Spinal cord (tissue), 10 donors: ENCODE results near the gene GRAMD2A. TPM values are rescaled to one million over a fixed set of nuclear protein-coding genes. Genes with fewer than 3 reads are reported as not detected.
A peak's percentile ranks its signal among the peaks of the same experiment; 100 is the strongest.

Experiments used
- DNase-seq, 6 donors: peaks; one replicate each; pipeline versions ENCODE4 v3.0.0 to v3.0.0-alpha.2; 2013 to 2015; ENCODE audit warnings: low spot score in 6 of 6, low read depth in 4 of 6
- H3K27ac ChIP-seq: one replicate; pipeline ENCODE4 v1.5.1; 2013; ENCODE audit warnings: low read depth, low read length, control low read depth
- H3K27me3 ChIP-seq: one replicate; pipeline ENCODE4 v1.6.1; 2013; ENCODE audit warnings: low read length; ENCODE audit not compliant: control insufficient read depth, insufficient read depth
- H3K36me3 ChIP-seq: one replicate; pipeline ENCODE4 v1.6.1; 2013; ENCODE audit warnings: low read length; ENCODE audit not compliant: control insufficient read depth, insufficient read depth
- H3K4me1 ChIP-seq: one replicate; pipeline ENCODE4 v1.6.1; 2013; ENCODE audit warnings: low read length; ENCODE audit not compliant: control insufficient read depth, insufficient read depth
- H3K4me3 ChIP-seq: one replicate; pipeline ENCODE4 v1.5.1; 2013; ENCODE audit warnings: low read depth, low read length, control low read depth
- H3K9me3 ChIP-seq: one replicate; pipeline ENCODE4 v1.6.1; 2013; ENCODE audit warnings: low read length; ENCODE audit not compliant: control insufficient read depth, insufficient read depth
- WGBS: methylation state at CpG from one replicate; pipeline ENCODE4 v1.1.5; 2013; ENCODE audit warnings: missing lambda C conversion rate; ENCODE audit not compliant: insufficient coverage; 5-methylcytosine and 5-hydroxymethylcytosine counted together
- polyA plus RNA-seq, 2 donors: library from polyadenylated mRNA; unstranded; fragments of 120-200 nt; gene quantifications; one replicate each; pipeline ENCODE4 v1.2.1, GENCODE V29; 2013; ENCODE audit not compliant: insufficient read length in 2 of 2
- total RNA-seq, 2 donors: library from RNA; depleted of rRNA in 1 of 2; stranded (reverse); fragments of 120-200 nt in 1 of 2; fragments of >200 nt in 1 of 2; gene quantifications; one replicate each; pipeline versions ENCODE4 v1.2.3 to v1.2.4, GENCODE V29; 2013 to 2014
- donor health status: healthy.

The GRAMD2A gene
- total and polyA plus RNA-seq, 4 donors: 1.4 to 3.8 (median 2.3) TPM

DNA sequence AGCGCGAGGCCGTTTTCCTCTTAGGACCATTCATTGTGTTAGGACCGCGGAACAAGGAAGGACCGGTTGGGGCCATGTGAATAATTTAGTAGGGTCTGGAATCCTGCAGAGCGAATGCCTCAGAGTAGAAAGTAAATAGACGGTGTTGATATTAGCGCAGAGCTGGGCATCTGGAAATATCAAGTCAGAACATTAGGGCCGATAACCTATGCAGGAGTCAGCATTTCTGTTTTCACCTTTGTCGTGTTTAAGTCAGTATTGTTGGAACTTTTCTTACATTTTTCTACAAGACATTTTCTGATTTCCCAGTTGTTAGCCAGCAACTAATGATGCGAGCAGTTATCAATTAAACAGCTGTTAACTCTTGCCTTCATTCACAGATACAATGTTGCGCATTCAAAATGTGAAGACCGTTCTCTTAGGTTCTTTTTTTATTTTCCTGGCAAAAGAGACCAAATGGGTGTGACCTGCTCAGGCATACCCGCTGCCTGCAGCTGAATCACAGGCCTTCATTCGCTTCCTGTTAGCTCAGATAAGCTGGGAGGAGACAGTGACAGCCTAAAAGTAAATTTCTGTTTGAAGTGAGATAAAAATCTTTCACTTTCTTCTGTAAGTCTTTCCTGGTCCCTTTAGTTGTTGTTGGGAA, 34.4 kb upstream of the GRAMD2A start:
- H3K4me3 ChIP-seq: peak overlapping the region; percentile 94
- H3K27me3 ChIP-seq: no peaks in the 10 kb centered on the region
- DNase-seq: peak in 3 of 6 donors; percentile 45 to 64 (median 54)
- H3K4me1 ChIP-seq: peaks cover 34% of the 10 kb centered on the region
- peak overlapping the region; percentile 98 for H3K27ac ChIP-seq
- H3K36me3 ChIP-seq: peaks cover 2% of the 10 kb centered on the region
- 3% methylated on average over 15 of the region's 16 CpGs for WGBS
- H3K9me3 ChIP-seq: no peaks in the 10 kb centered on the region

DNA sequence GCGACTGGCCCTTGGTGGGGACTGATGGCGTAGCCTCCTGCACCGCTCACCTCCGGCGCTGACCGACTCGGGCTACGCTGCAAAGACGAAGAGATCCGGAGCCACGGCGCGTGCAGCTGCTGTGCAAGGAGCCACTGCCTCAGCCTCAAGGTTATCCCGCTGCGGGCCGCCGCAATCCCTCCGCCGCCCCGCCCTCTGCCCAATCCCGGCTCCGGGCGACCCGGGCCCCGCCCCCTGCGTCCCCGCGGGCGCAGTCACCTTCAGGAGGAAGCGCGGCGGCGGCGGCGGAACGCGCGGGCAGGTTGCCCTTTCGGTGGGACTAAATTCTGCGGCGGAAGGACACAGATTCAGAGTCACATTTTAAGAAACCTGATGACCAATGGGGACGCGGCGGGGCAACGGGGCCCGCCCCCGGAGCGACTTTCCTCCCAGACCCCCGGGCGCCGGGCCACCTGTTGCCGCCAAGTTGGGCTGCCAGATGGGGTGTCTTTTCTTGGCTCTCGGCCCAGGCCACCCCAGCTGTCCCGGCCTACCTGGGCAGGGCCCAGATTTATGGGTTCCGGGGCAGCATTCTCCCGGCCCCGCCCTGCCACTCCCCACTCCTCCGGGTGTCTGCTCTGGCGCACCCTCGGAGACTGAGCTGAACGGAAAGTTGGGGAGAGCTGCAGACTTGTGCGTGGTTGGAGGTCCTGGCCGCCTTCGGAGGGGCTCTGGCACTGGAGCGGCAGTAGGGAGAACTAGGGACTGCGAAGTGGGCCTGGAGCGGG, 33.7 kb upstream of the GRAMD2A start, which contains the start of gene PKM:
Gene PKM, minus strand, starts transcription at position 125 of the 767 bp plus-strand sequence. CDS start 12,093 bp downstream, outside the sequence.
- DNase-seq: peak; percentile 82 to 98 (median 90)
- peaks cover 2% of the 10 kb centered on the region for H3K36me3 ChIP-seq
- H3K27ac ChIP-seq: peak within 1 kb of the TSS; percentile 98
- H3K4me3 ChIP-seq: peak within 1 kb of the TSS; percentile 94
- H3K9me3 ChIP-seq: no peaks in the 10 kb centered on the region
- WGBS: under 1% methylated on average over 66 of the region's 67 CpGs
- peaks cover 41% of the 10 kb centered on the region for H3K4me1 ChIP-seq
- no peaks in the 10 kb centered on the region for H3K27me3 ChIP-seq

DNA sequence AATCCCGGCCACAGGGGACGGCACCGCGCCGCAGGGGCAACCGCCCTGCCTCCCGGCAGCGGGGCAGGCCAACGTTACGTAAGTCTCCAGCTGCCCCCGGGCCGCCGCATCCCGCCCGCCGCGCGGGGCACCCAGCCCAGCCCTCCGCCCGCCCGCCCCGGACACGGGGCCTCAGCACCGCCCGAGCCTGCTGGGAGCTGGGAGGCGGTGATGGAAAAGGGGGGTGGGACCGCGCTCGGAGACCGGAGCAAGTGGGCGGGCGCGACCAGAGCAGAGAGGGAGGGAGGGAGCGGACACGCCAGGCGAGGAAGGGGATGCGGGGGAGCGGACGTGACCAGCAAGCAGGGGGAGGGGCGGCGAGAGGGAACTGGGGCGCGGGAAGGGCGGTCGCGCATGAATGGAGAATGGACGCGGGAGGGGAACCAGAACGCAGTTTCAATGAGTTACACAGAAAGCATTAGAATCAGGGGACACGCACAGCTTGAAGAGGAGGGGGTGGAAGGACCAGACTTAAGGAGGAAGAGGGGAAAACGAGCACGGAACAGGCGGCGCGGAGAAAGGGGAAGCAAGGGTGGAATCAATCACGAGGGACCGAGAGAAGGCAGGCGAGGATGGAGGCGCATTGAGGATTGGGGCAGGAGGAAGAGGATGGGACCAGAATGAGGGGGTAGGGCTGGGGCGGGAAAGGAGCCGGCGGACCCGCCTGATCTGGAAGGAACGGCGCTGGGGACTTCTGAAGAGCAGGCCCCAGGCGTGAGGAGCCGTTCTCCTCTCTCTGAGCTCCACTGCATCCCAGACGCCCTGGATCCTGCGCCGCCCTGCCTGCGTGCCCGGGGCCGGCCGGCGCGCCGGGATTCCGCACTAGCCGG, 32.8 kb upstream of the GRAMD2A start:
- Histone ChIP-seq H3K36me3 (peaks cover 2% of the 10 kb centered on the region), H3K4me1 (peaks cover 45% of the 10 kb centered on the region), H3K27ac (peak overlapping the region; percentile 98), H3K9me3 (no peaks in the 10 kb centered on the region), H3K27me3 (no peaks in the 10 kb centered on the region), H3K4me3 (peak overlapping the region; percentile 94)
- DNase-seq: peak; percentile 71 to 98 (median 81)
- WGBS: under 1% methylated on average over 79 of the region's 79 CpGs

DNA sequence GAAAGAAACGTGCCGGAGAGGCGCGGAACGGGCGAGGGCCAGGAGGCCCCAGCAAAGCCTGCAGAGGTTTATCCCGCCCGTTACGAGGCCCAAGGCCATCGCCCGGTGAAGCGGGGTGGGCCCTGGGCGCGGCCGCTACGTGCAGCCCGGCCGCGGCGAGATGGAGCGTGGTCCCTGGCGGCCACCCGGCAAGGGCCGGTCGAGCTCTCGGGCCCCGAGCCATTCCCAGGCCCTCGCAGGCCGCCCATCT, 32.3 kb upstream of the GRAMD2A start:
- Histone ChIP-seq H3K4me3 (peak overlapping the region; percentile 94), H3K4me1 (peaks cover 45% of the 10 kb centered on the region), H3K27me3 (no peaks in the 10 kb centered on the region), H3K27ac (peak overlapping the region; percentile 98), H3K9me3 (no peaks in the 10 kb centered on the region), H3K36me3 (peaks cover 2% of the 10 kb centered on the region)
- no peak for DNase-seq
- WGBS: under 1% methylated on average over 29 of the region's 29 CpGs

DNA sequence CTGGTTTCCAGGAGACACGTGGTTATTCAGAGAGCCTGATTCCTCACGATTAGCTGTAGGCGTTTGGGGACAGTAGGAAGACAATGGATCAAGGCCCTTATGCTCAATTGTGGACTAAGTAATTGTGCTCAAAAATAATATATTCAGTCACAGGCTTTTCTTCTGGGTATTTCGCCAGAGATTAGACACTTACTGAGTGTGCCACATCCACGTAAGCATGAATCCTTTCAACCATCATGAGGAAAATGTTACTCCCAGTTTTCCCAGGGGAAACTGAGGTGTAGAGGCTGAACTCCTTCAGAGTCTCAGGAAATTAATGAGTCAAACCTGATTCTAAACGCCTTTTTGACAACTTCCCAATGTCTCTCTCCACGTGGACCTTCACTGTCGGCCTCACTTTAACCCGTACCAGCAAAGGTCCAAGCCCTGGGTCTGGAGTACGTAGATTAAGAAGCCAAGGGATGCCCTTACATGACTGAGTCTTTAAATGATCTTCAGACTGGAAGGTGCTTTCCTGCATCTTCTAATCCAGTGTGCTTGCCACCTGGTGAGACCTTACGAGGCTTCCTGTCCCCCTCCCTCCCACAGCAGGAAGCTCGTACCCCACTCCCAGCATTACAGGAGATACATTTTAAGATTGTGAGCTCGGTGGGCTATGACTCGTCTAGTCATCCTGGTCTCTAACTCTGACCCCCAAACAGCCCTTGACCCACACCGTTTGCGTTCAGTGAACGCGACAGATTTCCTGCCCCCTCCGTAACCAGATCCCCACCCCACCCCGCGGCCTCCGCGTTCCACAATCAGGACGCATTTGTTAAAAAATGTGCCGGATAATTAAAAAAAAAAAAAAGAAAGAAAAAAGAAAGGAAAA, 31.7 kb upstream of the GRAMD2A start:
- peak overlapping the region; percentile 98 for H3K27ac ChIP-seq

DNA sequence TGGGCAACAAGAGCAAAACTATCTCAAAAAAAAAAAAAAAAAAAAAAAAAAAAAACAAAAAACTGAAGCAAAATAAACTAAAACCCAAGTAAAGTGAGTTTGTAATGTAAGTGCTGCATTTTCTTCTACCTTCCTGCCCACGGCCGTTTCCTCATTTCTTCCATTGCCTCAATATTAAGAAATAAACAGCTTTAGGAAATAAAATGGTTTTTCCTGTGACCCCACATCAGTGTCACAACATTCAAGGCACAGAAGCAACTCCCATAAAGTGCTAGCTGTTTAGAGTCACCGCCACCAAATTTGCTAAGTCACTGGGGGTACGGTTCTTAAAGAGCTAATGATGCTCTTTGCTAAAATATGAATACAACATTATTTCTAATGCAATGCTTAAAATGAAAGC, 30.1 kb upstream of the GRAMD2A start:
- Histone ChIP-seq H3K4me3 (peak overlapping the region; percentile 94), H3K27me3 (no peaks in the 10 kb centered on the region), H3K36me3 (peaks cover 2% of the 10 kb centered on the region), H3K9me3 (no peaks in the 10 kb centered on the region), H3K27ac (no peak overlapping the region), H3K4me1 (peaks cover 45% of the 10 kb centered on the region)
- WGBS: no CpG with 5 or more reads among the region's 4 CpGs
- peak in 1 of 6 donors; percentile 4 for DNase-seq

More for the DNA sequence above, 31.7 kb upstream of the GRAMD2A start:
- Histone ChIP-seq H3K4me1 (peaks cover 45% of the 10 kb centered on the region), H3K4me3 (peak overlapping the region; percentile 94), H3K36me3 (peaks cover 2% of the 10 kb centered on the region), H3K9me3 (no peaks in the 10 kb centered on the region), H3K27me3 (no peaks in the 10 kb centered on the region)
- 12% methylated on average over 11 of the region's 25 CpGs for WGBS
- DNase-seq: peak in 3 of 6 donors; percentile 29 to 60 (median 40)

DNA sequence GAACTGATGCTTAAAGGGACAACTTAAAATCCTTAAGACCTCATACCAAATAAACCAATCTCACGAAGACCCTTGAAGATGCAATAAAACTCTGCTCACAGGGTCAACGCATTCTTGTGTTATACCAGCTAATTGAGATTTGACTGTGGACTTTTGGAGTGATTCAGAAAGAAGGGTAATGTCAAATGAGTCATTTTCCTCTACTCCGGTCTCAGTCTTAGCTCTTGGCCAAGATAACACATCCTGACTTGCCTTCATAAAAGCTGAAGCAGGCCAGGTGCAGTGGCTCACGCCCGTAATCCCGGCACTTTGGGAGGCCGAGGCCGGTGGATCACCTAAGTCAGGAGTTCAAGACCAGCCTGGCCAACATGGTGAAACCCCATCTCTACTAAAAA, 29.6 kb upstream of the GRAMD2A start:
- DNase-seq: peak in 1 of 6 donors; percentile 1
- 60% methylated on average over 6 of the region's 8 CpGs for WGBS
- H3K4me1 ChIP-seq: peaks cover 45% of the 10 kb centered on the region

DNA sequence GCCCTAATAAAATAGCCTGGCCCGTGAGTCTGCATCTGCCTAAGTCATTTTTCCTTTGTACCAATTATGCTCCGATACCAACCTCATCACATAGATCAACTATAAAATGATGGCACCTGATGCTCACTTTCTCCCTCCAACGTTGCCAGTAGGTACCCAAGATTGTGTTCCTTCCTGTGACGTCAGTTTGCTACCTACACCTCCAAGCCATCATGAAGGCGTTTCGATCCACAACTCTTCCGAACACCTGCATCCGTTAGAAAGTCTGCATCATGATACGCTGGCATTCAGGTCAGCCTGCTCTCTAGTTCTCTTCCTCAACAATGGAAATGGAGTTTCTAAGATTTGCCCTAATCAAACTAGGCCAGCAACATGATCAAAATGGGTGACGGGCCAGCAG, 25.7 kb upstream of the GRAMD2A start:
- Histone ChIP-seq H3K4me3 (no peak overlapping the region), H3K27ac (no peak overlapping the region), H3K4me1 (peaks cover 35% of the 10 kb centered on the region)

More for the DNA sequence above, 29.6 kb upstream of the GRAMD2A start:
- H3K27me3 ChIP-seq: no peaks in the 10 kb centered on the region
- H3K4me3 ChIP-seq: no peak overlapping the region
- H3K27ac ChIP-seq: peak overlapping the region; percentile 89
- no peaks in the 10 kb centered on the region for H3K9me3 ChIP-seq
- H3K36me3 ChIP-seq: peaks cover 2% of the 10 kb centered on the region

DNA sequence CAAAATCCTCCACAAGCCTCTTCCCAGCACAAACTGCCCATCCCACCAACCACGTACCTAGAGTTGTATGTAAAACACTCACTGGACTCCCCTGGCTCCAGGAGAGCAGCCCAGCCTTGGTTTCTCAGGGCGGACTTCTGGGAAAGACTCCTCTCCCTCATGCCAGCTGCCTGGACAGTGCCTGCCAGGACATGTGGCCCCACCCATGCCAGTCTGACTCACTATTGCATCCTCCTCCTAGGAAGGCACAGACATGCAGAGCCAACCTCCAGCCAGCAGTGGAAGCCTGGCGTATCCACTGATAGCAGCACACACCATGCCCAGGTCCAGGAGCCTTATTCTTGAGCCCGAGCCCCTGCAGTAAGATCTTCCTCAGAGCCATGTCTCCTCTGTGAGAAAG, 24.8 kb upstream of the GRAMD2A start:
- Histone ChIP-seq H3K9me3 (no peaks in the 10 kb centered on the region), H3K4me1 (peaks cover 29% of the 10 kb centered on the region), H3K27ac (no peak overlapping the region), H3K4me3 (no peak overlapping the region), H3K36me3 (peaks cover 11% of the 10 kb centered on the region), H3K27me3 (no peaks in the 10 kb centered on the region)
- WGBS: 89% methylated on average over 3 of the region's 4 CpGs
- no peak for DNase-seq

More for the DNA sequence above, 25.7 kb upstream of the GRAMD2A start:
- DNase-seq: no peak
- WGBS: 91% methylated on average over 9 of the region's 10 CpGs
- Histone ChIP-seq H3K9me3 (no peaks in the 10 kb centered on the region), H3K36me3 (peaks cover 9% of the 10 kb centered on the region), H3K27me3 (no peaks in the 10 kb centered on the region)
